Fibroblast of lung (primary cell): ENCODE measurements around the gene NKD1. TPM values are rescaled to one million over a fixed set of nuclear protein-coding genes. Genes with fewer than 3 reads are reported as not detected.

Experiments
- DNase-seq, 2 donors: peaks; one replicate each; pipeline versions ENCODE4 v3.0.0 to v3.0.0-alpha.2; 2010; ENCODE audit warnings: low read depth in 2 of 2
- H2AFZ ChIP-seq: 2 replicates; pipeline ENCODE4 v1.5.1; 2012; ENCODE audit warnings: low read length, control low read depth, inconsistent platforms
- H3K27ac ChIP-seq: 2 replicates; pipeline ENCODE4 v1.5.1; 2011; ENCODE audit warnings: low read length, control low read depth; ENCODE audit not compliant: insufficient read depth
- H3K27me3 ChIP-seq: 2 replicates; pipeline ENCODE4 v1.5.1; 2011; ENCODE audit warnings: mild to moderate bottlenecking, low read length; ENCODE audit not compliant: control insufficient read depth, insufficient read depth
- H3K36me3 ChIP-seq: 2 replicates; pipeline ENCODE4 v1.5.1; 2011; ENCODE audit warnings: low read length; ENCODE audit not compliant: control insufficient read depth, insufficient read depth
- H3K4me1 ChIP-seq: 2 replicates; pipeline ENCODE4 v1.5.1; 2011; ENCODE audit warnings: low read length; ENCODE audit not compliant: control insufficient read depth, insufficient read depth; ENCODE audit errors: extremely low read depth
- H3K4me2 ChIP-seq: 2 replicates; pipeline ENCODE4 v1.5.1; 2011; ENCODE audit warnings: low read length, control low read depth; ENCODE audit not compliant: insufficient read depth; ENCODE audit errors: extremely low read depth
- H3K4me3 ChIP-seq, 4 experiments: fragments of 200-600 bp in 1 of 4; sonication (generic) in 1 of 4; replicated peaks in 1 of 4; 2 replicates each; pipeline ENCODE4 v1.5.1; 2011 to 2016; ENCODE audit warnings: low read length in 4 of 4, low read depth in 3 of 4, mild to moderate bottlenecking in 3 of 4, control low read depth in 2 of 4, inconsistent platforms in 1 of 4, mixed read lengths in 1 of 4; ENCODE audit not compliant: insufficient read depth in 1 of 4; ENCODE audit errors: control extremely low read depth in 1 of 4
- H3K79me2 ChIP-seq: 2 replicates; pipeline ENCODE4 v1.5.1; 2012; ENCODE audit warnings: mild to moderate bottlenecking, low read length, inconsistent platforms; ENCODE audit not compliant: control insufficient read depth, insufficient read depth
- H3K9ac ChIP-seq: 2 replicates; pipeline ENCODE4 v1.5.1; 2011; ENCODE audit warnings: mild to moderate bottlenecking, low read length, control low read depth; ENCODE audit not compliant: insufficient read depth
- H3K9me3 ChIP-seq: 2 replicates; pipeline ENCODE4 v1.5.1; 2012; ENCODE audit warnings: low read depth, low read length; ENCODE audit not compliant: control insufficient read depth, insufficient read depth
- H4K20me1 ChIP-seq: 2 replicates; pipeline ENCODE4 v1.5.1; 2011; ENCODE audit warnings: low read length; ENCODE audit not compliant: control insufficient read depth, insufficient read depth; ENCODE audit errors: extremely low read depth
- EZH2 ChIP-seq: IDR thresholded peaks from 2 replicates; pipeline ENCODE4 v1.5.1; 2012; ENCODE audit warnings: low read length, control low read depth, mild to moderate bottlenecking; ENCODE audit errors: missing control alignments
- polyA plus RNA-seq, 2 donors: library from polyadenylated mRNA; depleted of rRNA in 1 of 2; stranded (reverse) in 1 of 2; unstranded in 1 of 2; fragments of >200 nt; gene quantifications; 2 replicates each; pipeline ENCODE4 v1.2.1, GENCODE V29; 2011 to 2012; ENCODE audit warnings: missing spikeins in 1 of 2
- total RNA-seq: library from RNA; depleted of rRNA; stranded (reverse); fragments of >200 nt; gene quantifications from 2 replicates; pipeline ENCODE4 v1.2.1, GENCODE V29; 2014
- TF ChIP-seq, protein P1 (sequence below), 2 donors: IDR thresholded peaks in 1 of 2; conservative IDR thresholded peaks in 1 of 2; 1 replicate in 1 of 2; 2 replicates in 1 of 2; pipeline ENCODE4 v1.5.1; 2011 to 2012; ENCODE audit warnings: low read length in 2 of 2, control low read depth in 1 of 2, inconsistent platforms in 1 of 2, low read depth in 1 of 2, mild to moderate bottlenecking in 1 of 2

Gene NKD1
- total and polyA plus RNA-seq, 2 donors (not counting 1 experiment from before 2014, with no cell fraction given), result under 0.01 to 0.12 TPM

GRCh38 chr16:50499254-50499653 is 48.9 kb upstream of the NKD1 start:
- H3K79me2 ChIP-seq, result no peaks in the 10 kb centered on the region
- H3K4me1 ChIP-seq, result no peaks in the 10 kb centered on the region
- TF ChIP-seq, protein P1, sequence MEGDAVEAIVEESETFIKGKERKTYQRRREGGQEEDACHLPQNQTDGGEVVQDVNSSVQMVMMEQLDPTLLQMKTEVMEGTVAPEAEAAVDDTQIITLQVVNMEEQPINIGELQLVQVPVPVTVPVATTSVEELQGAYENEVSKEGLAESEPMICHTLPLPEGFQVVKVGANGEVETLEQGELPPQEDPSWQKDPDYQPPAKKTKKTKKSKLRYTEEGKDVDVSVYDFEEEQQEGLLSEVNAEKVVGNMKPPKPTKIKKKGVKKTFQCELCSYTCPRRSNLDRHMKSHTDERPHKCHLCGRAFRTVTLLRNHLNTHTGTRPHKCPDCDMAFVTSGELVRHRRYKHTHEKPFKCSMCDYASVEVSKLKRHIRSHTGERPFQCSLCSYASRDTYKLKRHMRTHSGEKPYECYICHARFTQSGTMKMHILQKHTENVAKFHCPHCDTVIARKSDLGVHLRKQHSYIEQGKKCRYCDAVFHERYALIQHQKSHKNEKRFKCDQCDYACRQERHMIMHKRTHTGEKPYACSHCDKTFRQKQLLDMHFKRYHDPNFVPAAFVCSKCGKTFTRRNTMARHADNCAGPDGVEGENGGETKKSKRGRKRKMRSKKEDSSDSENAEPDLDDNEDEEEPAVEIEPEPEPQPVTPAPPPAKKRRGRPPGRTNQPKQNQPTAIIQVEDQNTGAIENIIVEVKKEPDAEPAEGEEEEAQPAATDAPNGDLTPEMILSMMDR (conservative IDR thresholded peaks at IDR 0.05 in 1 of 2, IDR thresholded peaks at IDR 0.05 in 1 of 2; ENCODE audit: low read depth in 1 of 2, low read length in 2 of 2), result no peak
- no peak for TF ChIP-seq EZH2
- no peaks in the 10 kb centered on the region for H3K9me3 ChIP-seq
- H4K20me1 ChIP-seq, result no peaks in the 10 kb centered on the region
- H3K4me2 ChIP-seq, result no peak overlapping the region
- H3K27me3 ChIP-seq, result no peaks in the 10 kb centered on the region
- H3K9ac ChIP-seq, result no peak overlapping the region
- H3K4me3 ChIP-seq, result no peak overlapping the region
- no peak for DNase-seq
- no peak overlapping the region for H3K27ac ChIP-seq
- H2AFZ ChIP-seq, result no peak overlapping the region
- no peaks in the 10 kb centered on the region for H3K36me3 ChIP-seq

DNA sequence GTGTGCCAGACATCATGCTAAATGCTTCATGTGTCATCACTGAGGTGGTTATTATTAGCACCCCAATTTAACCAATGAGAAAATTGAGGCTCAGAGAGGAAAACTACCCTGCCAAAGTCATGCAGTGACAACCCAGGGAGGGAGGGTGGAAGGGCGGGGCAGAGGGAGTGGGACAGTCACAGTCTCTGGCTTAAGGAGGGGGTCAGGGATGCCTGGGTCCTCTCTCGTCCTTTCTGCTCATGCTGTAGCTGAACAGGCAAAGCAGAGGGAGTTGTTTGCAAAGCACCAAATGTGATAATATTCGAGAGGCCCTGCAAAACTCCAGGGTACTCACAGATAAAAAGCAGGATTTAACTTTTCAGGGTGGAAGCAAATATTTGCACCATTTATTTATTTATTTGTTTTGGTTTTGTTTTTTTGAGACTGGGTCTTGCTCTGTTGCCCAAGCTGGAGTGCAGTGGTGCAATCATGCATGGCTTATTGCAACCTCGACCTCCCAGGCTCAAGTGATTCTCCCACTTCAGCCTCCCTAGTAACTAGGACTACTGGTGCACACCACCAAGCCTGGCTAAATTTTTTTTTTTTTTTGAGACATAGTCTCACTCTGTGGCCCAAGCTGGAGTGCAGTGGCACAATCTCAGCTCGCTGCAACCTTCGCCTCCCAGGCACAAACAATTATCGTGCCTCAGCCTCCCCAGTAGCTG is 47.9 kb upstream of the NKD1 start:
- H3K27me3 ChIP-seq, result no peaks in the 10 kb centered on the region
- H2AFZ ChIP-seq, result no peak overlapping the region
- DNase-seq, result no peak
- no peaks in the 10 kb centered on the region for H3K9me3 ChIP-seq
- H3K4me3 ChIP-seq, result no peak overlapping the region
- no peak overlapping the region for H3K27ac ChIP-seq
- H3K79me2 ChIP-seq, result no peaks in the 10 kb centered on the region
- H3K9ac ChIP-seq, result no peak overlapping the region
- no peaks in the 10 kb centered on the region for H3K36me3 ChIP-seq
- no peaks in the 10 kb centered on the region for H3K4me1 ChIP-seq
- no peak for TF ChIP-seq EZH2
- TF ChIP-seq, protein P1 (conservative IDR thresholded peaks at IDR 0.05 in 1 of 2, IDR thresholded peaks at IDR 0.05 in 1 of 2; ENCODE audit: low read depth in 1 of 2, low read length in 2 of 2), result no peak
- H4K20me1 ChIP-seq, result no peaks in the 10 kb centered on the region
- H3K4me2 ChIP-seq, result no peak overlapping the region

DNA sequence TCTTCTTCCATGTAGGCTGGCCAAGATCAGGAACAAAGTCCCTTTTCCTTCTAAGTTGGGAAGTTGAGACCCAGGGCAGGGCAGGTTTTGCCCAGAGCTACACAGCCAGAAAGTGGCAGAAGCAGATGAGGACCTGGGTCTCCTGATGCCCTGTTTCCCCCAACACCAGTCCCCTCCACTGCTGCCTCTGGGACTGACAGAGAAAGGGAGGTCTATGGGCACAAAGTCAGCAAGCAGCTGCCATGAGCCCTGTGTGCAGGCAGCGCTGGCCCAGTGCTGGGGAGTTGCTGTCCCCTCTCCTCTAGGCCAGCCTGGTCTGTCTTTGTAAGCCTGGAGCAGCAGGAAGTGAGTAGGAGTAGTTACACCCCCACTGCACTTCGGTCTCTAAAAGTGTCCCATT is 46.9 kb upstream of the NKD1 start:
- Histone ChIP-seq H3K4me1 (no peaks in the 10 kb centered on the region), H3K27ac (no peak overlapping the region), H3K9ac (no peak overlapping the region), H4K20me1 (no peaks in the 10 kb centered on the region), H3K4me3 (no peak overlapping the region), H3K4me2 (no peak overlapping the region), H3K9me3 (no peaks in the 10 kb centered on the region), H3K79me2 (no peaks in the 10 kb centered on the region), H3K27me3 (no peaks in the 10 kb centered on the region), H2AFZ (no peak overlapping the region), H3K36me3 (no peaks in the 10 kb centered on the region)
- no peak for DNase-seq
- TF ChIP-seq EZH2, result no peak
- TF ChIP-seq, protein P1 (conservative IDR thresholded peaks at IDR 0.05 in 1 of 2, IDR thresholded peaks at IDR 0.05 in 1 of 2; ENCODE audit: low read depth in 1 of 2, low read length in 2 of 2), result no peak
